Stimulated activated CD4-positive, alpha-beta T cell treated with anti-CD3 and anti-CD28 coated beads, Interleukin-15, amount 100 ng/mL, for 24 hours (primary cell): ENCODE results near the gene FBRSL1.

Source experiments
- DNase-seq: peaks from one replicate; pipeline ENCODE4 v3.0.0-alpha.2; 2020

Gene FBRSL1

GRCh38 chr12:132500142-132500855 lies 10.3 kb downstream of the FBRSL1 start:
- DNase-seq: no peak

DNA sequence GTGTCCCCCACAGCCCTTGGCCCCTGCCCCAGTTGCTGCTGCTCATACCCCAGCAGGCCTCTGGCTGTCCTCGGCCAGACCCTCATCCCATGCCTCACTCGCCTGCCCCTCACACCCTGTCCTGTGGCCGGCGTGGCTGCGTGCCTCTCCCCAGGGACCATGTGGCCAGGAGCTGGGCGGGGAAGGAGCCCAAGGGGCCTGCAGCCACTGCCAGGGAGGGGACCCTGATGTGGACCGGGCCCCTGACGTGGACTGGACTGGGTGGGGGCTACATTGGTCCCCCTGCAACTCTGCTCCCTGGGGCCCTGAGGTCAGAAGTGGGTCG lies 10.9 kb downstream of the FBRSL1 start:
- DNase-seq: no peak

DNA sequence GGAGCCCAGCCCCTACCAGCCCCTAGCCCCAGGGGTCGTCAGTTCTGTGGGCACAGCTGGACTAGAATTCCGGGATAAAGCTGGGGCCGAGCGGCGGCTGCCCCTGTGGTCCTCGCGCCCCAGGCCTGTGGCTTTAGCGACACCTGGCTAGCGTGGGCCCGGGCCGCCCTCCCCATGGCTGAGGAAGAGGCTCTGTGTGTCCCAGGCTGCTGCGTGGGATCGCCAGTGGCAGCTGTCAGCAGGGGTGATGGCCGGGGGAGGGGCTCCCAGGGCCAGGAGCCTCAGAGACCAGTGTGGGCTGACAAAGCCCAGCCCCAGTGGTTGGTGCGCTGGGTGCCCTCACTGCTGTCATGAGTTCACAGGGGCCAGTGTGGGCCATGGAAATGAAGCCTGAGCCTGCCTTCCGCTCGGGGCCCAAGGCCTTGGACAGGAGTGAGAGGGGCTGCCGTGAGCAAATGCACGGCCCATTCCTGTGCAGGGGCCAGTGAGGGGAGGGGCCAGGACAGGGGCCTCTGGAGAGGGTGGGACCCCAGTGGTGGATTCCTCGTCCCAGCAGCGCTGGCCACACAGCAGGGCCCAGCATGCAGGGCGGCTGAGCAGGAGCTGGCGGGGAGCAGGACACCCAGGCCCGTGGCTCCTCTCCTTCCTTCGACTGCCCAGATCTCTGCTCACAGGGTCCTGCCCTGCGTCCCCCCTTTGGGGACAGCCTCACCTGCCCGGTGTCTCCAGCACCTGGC lies 11.4 kb downstream of the FBRSL1 start:
- no peak for DNase-seq

- peak; percentile 39 for DNase-seq
Measured at GRCh38 chr12:132502149-132502881, 12.4 kb downstream of the FBRSL1 start.

- DNase-seq: no peak
Measured at GRCh38 chr12:132502882-132503193, 12.9 kb downstream of the FBRSL1 start.

- DNase-seq: no peak
Measured at GRCh38 chr12:132503618-132504204, 13.8 kb downstream of the FBRSL1 start.

DNA sequence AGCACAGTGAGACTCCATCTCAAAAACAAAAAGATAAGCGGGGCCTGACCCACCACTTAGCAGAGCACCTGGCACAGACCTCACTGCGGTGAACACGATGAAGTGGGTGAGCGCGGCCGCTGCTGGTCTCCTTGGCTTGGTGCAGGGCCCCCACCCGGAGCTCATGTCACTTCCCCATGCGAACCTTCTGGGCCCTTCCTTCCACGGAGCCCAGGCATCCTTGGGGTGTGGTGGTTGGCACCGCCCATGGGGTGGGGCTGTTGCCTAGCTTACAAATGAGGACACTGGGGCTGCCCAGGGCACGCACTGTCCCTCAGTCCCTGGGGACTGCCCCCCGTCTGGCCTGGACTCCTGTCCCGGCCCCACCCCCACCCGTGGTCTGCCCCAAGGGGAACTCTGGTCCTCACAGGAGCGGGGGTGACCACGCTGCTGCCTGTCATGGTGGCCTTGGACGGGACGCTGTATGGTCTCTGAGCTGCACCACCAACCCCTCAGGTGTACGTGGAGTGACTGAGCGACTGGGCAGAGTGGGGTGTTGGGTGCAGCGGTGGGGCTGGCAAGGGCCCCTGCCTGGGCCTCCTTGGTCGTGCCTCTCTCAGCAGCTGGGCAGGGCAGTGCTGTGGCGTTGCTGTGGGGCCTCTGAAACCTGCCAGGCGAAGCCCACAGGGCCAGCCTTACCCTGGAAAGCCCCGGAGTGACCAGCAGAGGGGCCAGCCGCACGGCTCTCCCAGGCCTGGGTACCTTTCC lies 15.3 kb downstream of the FBRSL1 start:
- DNase-seq: no peak

DNA sequence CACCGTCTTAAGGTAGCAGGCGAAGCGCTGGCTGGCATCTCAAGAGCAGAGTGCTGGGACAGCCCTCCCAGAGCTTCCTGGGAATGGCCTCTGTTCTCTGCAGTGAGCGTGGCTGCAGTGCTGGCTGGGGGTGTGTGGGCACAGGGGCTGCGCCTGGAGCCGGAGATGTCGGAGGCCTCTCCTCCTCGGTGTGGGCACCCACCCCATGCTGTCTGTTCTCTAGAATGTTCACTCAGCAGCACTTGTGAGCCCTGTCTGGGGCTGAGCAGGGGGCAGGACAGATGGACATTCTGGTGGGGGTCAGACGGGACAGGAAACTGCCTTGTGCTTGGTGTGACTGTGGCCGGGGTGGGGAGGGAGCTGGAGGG lies 15.9 kb downstream of the FBRSL1 start:
- no peak for DNase-seq

DNA sequence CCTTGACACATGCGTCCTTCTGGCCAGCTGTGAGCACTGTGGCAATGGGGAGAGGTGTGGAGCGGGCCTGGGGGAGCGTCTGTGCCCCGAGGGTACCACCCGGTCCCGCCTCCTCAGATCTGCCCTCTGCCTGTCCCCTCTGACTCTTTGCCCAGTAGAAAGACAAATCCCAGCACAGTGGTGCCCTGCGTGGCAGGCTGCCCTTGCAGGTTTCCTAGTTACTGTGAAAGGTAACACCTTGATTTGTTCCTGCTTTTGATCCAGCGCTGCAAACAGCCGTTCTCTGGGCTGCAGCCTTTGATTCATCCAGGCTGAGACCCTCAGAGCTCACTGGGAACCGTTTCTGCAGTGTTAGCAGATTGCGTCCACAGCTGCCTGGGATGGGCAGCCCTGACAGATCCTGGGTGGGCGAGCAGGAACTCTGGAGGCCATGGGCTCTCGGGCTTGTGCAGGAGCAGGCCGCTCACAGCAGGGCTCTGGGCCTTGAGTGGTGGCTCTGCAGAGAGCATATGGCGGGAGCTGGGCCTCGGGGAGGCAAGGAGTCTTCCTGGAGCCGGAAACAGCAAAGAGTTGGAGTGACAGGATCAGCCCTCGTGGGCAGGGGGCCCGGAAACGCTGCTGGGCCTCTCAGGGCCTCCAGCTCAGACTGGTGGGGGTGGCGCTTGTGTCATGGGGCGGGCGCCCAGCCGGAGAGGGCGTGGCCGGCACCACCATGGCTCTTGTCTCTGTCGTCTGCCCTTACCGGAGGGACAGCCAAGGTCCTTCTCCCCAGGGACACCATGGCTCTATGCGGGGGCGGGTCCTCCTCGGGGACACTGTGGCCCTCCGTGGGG lies 16.6 kb downstream of the FBRSL1 start:
- DNase-seq: peak; percentile 82

DNA sequence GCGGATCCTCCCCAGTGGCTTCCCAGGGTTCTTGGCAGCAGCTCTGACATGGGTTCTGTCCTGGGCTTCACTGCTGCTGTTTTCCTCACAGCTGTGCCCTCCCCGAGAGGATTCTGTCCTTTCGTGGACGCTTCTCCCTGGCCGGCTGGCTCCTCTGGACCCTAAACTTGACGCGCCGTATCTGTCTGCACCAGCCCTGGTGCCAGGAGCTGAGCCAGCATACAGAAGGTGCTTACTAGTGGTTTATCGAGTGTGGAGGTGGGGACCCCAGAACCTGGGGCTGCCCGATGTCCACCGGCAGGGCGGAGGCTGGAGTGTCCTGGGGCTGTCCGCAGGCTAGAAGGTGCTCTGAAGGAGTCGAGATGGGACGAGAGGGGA lies 17.2 kb downstream of the FBRSL1 start:
- no peak for DNase-seq

DNA sequence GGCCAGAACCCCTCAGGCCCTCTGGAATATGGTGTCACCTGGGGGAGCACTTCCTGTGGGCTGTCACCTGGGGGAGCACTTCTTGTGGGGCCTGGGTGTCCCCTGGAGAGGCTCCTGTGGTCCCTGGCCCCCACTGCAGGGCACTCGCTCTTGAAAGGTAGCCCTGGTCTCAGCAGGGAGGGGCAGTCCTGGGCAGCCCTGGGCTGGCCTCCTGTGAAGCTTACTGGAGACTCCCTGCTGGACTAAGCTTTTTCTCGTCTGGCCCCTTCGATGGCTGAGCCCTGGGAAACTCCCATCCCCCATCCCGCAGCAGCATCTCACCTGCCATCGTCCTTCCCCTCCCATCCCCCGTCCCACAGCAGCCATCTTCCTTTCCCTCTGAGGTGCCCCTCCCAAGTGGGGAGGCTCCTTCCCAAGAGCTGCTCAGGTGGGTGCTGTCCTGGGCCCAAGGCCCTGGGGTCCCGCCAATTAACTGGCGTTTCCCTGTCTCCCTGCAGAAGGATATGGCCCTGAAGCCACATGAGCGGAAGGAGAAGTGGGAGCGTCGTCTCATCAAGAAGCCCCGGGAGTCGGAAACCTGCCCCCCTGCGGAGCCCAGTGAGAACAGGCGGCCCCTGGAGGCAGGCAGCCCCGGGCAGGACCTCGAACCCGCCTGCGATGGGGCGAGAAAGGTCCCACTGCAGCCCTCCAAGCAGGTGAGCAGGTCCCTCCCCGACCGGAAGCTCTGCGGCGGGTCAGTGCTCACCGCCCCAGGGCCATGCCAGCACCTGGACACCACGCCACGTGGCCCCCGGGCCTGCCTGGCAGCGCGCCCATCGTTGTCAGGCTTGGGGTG lies 17.9 kb downstream of the FBRSL1 start:
- DNase-seq: no peak

GRCh38 chr12:132508491-132508740 lies 18.5 kb downstream of the FBRSL1 start:
- DNase-seq: no peak

GRCh38 chr12:132508860-132509732 lies 19.1 kb downstream of the FBRSL1 start:
- DNase-seq: no peak

- DNase-seq: no peak
Measured at GRCh38 chr12:132510111-132510724, 20.3 kb downstream of the FBRSL1 start.

DNA sequence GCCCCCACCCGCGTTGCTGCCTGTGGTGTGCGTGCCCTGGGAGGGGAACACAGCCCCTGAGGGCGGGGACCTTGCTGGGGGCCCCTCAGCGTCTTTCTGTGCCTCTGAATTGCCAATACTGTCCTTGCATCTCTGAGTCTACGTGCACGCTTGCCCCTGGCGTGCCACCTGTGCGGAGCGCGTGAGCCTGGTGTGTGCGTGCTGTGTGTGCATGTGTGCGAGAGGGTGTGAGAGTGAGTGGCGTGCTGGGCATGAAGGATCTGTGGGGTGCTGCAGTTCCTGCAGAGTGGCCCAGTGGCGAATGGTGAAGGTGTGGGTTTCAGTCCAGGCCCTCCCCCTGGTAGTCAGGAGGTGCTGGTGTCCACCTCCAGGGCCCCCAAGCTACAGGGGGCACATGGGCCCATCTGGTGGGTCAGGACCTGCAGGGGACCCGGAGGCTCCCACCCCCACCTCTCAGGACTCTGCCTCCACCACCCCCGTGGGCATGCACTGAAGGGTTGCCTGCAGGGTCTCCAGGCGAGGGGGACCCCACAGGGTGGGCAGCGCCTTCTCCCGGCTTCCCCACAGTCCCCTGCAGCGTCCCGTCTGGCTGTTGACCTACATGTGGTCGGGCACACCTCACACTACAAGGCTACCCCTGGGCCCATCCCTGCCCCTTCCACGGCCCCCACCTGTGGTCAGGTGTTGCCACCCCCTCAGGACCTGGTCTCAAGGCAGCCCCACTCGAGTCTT lies 21.0 kb downstream of the FBRSL1 start:
- DNase-seq: no peak

DNA sequence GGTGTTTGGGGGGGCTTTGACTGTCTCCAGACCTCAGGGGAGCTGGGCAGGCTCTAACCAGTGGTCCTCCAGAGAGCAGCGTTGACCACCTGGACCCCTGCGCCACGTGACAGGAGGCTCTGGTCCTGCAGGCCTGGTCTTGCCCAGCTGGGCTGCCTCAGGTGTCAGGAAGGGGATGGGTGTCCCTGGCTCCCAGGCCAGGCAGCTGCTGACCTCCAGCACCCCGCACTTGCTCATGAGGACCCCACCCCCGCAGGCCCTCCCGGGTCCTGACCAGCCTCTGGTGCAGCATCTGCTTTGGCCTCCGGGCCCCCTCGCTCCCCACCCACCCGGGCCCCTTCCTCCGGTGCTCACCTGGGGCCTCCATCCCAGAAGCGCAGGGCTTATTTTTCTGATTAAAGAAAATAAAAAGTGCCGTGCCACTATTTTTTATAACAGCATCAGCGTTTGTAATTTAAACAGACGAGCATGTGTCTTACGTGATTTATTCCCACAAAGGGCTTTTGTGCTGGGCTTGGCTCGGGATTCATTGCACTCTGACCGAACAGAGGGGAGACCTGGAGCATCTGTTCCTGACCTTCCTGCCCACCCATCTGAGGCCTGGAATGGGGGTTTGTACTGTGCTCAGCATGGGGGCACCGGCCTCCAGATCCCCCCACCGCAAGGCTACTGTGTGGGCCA lies 21.7 kb downstream of the FBRSL1 start:
- DNase-seq: no peak

GRCh38 chr12:132512197-132513069 lies 22.5 kb downstream of the FBRSL1 start:
- no peak for DNase-seq

- no peak for DNase-seq
Measured at GRCh38 chr12:132513070-132513398, 23.1 kb downstream of the FBRSL1 start.
